SK-N-SH (cell line): Measurements from ENCODE around the gene FOXI1.

Experiments used
- CTCF ChIP-seq: fragments of 200-600 bp; sonication (generic); IDR thresholded peaks from 2 replicates; pipeline ENCODE4 v1.6.1; 2017; ENCODE audit warnings: antibody characterized with exemption, mild to moderate bottlenecking, moderate library complexity
- EP300 ChIP-seq, 2 experiments: IDR thresholded peaks; 2 replicates each; pipeline versions ENCODE4 v1.4.0 to v1.6.1; 2012; ENCODE audit warnings: borderline replicate concordance in 1 of 2, low read depth in 1 of 2, low read length in 1 of 2
- EZH2phosphoT487 ChIP-seq: fragments of 200-600 bp; sonication (generic); IDR thresholded peaks from 2 replicates; pipeline ENCODE4 v1.6.1; 2017; ENCODE audit warnings: low read depth, mixed run types, mild to moderate bottlenecking, antibody characterized with exemption, moderate library complexity, borderline replicate concordance
- GATA2 ChIP-seq: sonication (generic); formaldehyde crosslinking; IDR thresholded peaks from 2 replicates; pipeline ENCODE4 v1.5.0; 2020; ENCODE audit warnings: mild to moderate bottlenecking, missing genetic modification reagents
- JUND ChIP-seq: IDR thresholded peaks from 2 replicates; pipeline ENCODE4 v1.4.0; 2012
- MAX ChIP-seq: IDR thresholded peaks from 2 replicates; pipeline ENCODE4 v1.4.0; 2012; ENCODE audit warnings: low read depth
- MEF2A ChIP-seq: IDR thresholded peaks from 2 replicates; pipeline ENCODE4 v1.4.0; 2012; ENCODE audit warnings: low read depth, borderline replicate concordance
- POLR2AphosphoS5 ChIP-seq: IDR thresholded peaks from 2 replicates; pipeline ENCODE4 v1.6.1; 2012; ENCODE audit warnings: low read depth, low read length
- RCOR1 ChIP-seq: fragments of 150-350 bp; IDR thresholded peaks from 2 replicates; pipeline ENCODE4 v1.6.1; 2017; ENCODE audit warnings: antibody characterized with exemption, low read length
- REST ChIP-seq: IDR thresholded peaks from 2 replicates; pipeline ENCODE4 v1.6.1; 2012; ENCODE audit warnings: mild to moderate bottlenecking, low read depth, low read length, moderate library complexity
- SMC3 ChIP-seq: IDR thresholded peaks from 2 replicates; pipeline ENCODE4 v1.6.1; 2012; ENCODE audit warnings: low read depth, low read length, improper control_type of control experiment
- TEAD4 ChIP-seq: IDR thresholded peaks from 2 replicates; pipeline ENCODE4 v1.4.0; 2012; ENCODE audit warnings: mild to moderate bottlenecking, borderline replicate concordance; ENCODE audit not compliant: insufficient read depth
- YY1 ChIP-seq: IDR thresholded peaks from 2 replicates; pipeline ENCODE4 v1.4.0; 2012; ENCODE audit warnings: low read depth, mild to moderate bottlenecking

GRCh38 chr5:170136506-170136905, 30.8 kb downstream of the FOXI1 start:
- TF ChIP-seq MEF2A (no peak), CTCF (no peak), EZH2phosphoT487 (no peak), MAX (no peak), EP300 (IDR thresholded peaks at IDR 0.05; ENCODE audit: borderline replicate concordance in 1 of 2, low read depth in 1 of 2, low read length in 1 of 2) (no peak), REST (no peak), RCOR1 (no peak), SMC3 (no peak), POLR2AphosphoS5 (no peak), JUND (no peak), GATA2 (no peak), TEAD4 (no peak), YY1 (no peak)
